HG02981 (cell line): ENCODE data around the gene MAP3K5.
"Not testable (repeated sequence)": the region's sequence is repeated elsewhere in the genome, so short reads cannot be mapped to it uniquely, and the experiment has no call there.

Experiments
- ATAC-seq: cut with Tn5 transposase; IDR thresholded peaks from one replicate; pipeline ENCODE4 v1.9.1; 2021; ENCODE audit warnings: mild to moderate bottlenecking, moderate library complexity; ENCODE audit not compliant: unreplicated experiment

The MAP3K5 gene

GRCh38 chr6:136590846-136591245 is 201.4 kb downstream of the MAP3K5 start:
- not testable (repeated sequence) for ATAC-seq

DNA sequence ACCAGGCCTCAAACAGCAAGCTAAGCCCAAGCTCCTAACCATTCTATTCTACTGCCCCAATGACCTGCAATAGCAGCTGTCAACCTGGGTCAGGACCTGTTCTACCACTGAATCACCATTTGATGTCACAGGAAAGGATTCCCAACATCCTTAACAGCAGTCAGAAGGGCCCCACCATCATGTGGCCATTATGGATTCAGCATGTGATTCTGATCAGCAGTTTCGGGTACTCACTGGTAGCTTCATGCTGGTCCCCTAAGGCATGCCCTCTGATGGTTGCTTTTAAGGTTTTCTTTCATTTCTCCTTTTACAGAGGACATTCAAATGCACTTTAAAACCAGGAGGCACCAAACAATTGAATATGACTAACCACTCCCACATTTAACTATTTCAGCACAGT is 204.8 kb downstream of the MAP3K5 start:
- no peak for ATAC-seq

- no peak for ATAC-seq
Measured at GRCh38 chr6:136586295-136586694, 206.0 kb downstream of the MAP3K5 start.

- ATAC-seq: not testable (repeated sequence)
Measured at GRCh38 chr6:136585523-136585922, 206.8 kb downstream of the MAP3K5 start.

DNA sequence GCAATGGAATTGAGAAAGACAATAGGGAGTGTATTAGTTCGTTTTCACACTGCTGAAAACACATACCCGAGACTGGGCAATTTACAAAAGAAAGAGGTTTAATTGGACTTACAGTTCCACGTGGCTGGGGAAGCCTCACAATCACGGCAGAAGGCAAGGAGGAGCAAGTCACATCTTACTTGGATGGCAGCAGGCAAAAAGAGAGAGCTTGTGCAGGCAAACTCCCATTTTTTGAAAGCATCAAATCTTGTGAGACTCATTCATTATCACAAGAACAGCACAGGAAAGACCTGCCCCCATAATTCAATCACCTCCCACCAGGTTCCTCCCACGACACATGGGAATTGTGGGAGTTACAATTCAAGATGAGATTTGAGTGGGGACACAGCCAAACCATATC is 208.0 kb downstream of the MAP3K5 start:
- not testable (repeated sequence) for ATAC-seq

DNA sequence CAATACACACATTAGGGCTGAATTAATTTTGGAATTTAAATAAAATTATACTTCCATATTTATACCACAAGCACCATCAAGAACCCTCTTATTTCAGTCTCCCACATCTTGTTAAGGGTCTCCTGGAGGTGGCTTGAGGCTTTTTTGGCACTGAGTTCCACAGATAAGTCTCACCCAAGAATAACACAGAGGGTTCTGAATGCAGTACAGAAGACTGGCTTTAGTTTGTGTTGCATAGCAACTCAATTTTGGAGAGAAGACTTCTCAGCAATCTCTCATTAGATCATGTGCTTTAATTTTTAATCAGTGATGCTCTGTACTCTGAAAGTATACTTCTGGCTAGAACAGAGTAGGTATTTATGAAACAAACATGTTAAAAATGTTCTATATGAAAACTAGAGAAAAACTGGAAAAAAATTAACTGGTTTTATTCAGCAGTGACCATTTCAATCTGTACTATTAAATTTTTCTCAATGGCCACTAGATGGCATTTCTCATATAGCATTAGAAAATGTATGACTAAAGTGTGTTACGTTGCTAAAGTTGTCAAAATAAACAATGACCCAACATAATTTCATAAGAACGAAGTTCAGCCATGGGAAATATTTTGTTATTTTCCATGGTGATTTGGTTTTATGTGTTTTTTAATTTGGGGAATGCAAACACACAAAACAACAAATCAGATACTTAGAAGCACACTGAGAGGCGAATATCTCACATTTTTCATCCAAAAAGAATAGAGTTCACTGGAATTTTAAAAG is 209.4 kb downstream of the MAP3K5 start:
- ATAC-seq: no peak

DNA sequence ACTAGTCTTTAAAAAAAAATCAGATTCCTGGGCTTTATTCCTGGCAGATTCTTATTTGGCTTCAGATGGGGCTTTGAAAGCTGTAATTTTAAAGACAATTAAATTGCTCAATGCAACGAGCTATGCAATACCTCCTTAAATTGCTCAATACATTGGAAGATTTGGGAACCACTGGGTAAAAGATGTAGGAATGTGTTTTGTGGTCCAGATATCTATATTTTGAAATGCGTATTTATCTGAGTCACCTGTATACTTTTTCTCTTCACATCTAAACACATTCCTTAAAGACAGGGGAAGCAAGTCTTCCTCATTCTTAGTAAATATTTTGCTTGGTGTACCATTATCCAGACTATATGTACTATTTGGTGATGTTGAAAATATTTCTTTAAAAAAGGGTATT is 212.5 kb downstream of the MAP3K5 start:
- no peak for ATAC-seq

DNA sequence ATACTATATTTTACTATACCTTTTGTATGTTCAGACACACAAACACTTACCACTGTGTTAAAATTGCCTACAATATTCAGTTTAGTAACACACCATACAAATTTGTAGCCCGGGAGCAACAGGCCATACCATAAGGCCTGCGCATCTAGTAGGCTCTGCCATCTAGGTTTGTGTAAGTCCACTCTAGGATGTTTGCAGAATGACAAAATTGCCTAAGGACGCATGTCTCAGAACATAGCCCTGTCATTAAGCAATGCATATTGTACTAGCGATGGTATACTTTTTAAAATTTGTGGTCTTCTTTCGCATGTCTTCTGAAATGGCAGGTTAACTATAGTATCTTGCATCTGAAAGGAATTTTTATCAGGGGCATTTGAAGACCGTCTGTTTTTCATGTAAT is 215.5 kb downstream of the MAP3K5 start:
- ATAC-seq: no peak

DNA sequence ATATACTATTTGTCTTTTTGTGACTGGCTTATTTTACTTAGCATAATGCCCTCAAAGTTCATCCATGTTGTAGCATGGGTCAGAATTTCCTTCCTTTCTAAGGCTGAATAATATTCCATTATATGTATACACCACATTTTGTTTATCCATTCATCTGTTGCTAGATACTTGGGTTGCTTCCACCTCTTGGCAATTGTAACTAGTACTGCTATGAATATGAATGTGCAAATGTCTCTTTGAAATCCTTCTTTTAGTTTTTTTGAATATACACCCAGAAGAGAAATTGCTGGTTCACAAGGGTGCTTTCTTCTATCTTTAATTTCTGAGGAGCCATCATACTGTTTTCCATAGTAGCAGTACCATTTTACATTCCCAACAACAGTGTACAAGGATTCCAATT is 220.8 kb downstream of the MAP3K5 start:
- ATAC-seq: no peak

DNA sequence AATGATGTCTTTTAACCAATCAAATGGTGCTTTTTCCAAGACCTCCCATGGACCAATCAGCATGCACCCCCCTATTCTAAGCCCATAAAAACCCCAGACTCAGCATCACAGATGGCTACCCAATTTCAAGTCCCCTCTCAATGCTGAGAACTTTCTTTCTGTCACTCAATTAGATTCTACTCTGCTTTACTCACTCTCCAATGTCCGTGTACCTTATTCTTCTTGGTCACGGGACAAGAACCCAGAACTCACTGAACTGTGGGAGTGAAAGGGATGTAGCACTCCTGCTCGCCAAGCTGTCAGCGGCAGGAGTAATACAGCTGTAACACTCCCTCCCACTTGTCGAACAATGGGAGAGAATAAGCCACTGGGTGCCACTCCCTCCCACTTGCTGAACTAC is 221.2 kb downstream of the MAP3K5 start:
- ATAC-seq: no peak

DNA sequence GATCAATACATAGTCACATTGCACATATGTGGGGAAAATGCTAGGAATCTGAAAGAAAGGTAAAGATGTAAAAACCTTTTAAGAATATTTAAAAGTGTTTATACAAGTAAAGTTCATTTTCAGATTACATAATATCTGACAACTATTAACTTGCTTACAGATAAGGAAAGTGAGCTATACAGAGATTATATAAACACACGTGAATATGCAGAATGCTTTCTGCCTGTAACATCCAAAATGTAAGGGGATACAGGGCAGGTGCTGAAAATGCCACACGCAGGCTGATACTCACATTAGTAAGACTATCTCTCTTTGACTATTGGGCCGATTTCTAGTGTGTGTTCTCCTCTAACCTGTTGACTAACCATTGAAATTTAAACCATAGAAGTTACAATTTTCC is 224.1 kb downstream of the MAP3K5 start:
- no peak for ATAC-seq

GRCh38 chr6:136567688-136568087 is 224.6 kb downstream of the MAP3K5 start:
- no peak for ATAC-seq

- ATAC-seq: no peak
Measured at GRCh38 chr6:136566851-136567250, 225.4 kb downstream of the MAP3K5 start.

- no peak for ATAC-seq
Measured at GRCh38 chr6:136566007-136566487, 226.2 kb downstream of the MAP3K5 start.

DNA sequence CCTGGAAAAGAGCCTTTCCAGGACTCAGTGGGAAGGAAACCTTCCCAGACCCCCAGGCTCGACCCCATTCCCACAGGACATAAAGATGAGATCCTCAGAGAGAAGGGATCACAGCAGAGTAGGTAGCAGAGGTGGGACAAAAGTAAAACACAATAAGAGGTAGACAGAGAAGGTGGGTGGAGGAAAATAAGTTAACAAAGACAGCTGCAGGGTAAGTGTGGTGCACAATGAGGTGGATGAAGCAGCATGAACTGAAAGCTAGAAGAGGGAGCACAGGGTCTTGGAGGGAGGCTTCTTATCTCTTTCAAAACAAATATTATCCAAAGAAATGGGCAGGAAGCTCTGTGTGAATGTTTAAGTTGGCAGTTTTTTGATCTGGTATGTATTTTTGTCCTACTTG is 228.1 kb downstream of the MAP3K5 start:
- ATAC-seq: no peak

GRCh38 chr6:136563386-136564152 is 228.7 kb downstream of the MAP3K5 start:
- no peak for ATAC-seq

DNA sequence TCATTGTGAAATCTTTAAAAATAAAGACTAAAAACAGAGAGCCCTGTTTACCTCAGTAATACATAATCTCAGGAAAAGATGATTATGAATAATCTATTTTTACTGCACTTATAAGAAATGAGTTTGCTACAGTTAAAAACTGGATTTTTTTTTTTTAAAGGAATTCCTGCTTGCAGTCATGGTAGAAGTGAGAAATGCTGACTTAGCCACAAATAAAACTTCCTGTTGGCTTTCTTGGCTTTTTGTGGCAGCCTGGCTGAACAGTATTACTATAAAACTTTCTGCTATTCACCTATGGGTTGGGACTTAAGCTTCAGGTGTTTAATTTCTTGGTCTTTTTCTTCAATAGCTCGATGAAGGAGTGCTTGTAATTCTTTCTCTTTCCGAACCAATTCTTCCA is 230.1 kb downstream of the MAP3K5 start:
- no peak for ATAC-seq

DNA sequence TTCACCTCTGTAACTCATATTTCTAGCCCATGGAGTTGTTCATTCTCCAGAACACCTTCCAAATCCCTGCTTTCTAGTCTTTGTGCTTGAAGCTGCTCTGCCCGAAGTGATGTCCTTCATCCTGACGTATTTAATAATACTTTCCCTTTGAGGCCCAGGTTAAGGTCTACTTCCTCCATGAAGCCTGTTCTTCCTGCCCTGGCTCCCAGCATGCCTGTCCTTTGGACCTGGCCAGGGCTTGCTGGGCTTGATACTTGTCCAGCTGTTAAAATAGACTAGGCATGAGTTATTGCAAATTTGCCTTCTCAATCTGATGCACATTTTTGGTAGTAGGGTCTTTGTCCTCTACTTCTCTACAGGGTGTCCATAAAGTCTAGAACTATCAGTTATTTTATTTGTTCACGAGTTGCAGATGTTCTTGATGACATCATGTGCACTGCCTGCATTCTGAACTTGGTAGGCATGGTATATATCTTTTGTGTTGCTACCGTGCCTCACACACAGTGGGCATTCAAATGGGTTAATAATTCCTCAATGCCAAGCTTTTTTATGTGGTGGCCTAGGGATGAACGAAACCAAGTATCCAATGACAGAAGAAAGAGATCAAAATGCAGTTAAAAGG is 239.0 kb downstream of the MAP3K5 start:
- ATAC-seq: no peak

DNA sequence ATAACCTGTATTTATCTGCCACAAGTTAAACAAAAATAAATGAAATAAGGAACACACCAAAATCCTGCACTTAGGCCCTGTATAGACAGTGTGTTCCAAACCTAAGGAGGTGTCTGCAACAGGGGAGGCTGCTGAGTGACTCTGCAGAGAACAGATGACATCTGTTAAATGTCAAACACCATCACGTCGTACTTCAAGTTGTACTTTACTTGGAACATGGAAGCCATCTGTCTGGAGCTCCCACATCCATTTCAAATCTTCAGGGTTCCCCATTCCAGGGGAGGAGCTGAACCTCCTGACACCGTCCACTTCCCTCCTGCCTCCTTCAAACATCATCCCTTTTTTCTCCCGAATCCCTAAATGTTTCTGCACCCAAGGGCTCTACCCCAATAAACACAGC is 240.2 kb downstream of the MAP3K5 start:
- no peak for ATAC-seq

GRCh38 chr6:136551103-136551502 is 241.2 kb downstream of the MAP3K5 start:
- no peak for ATAC-seq

- peak; percentile 82 for ATAC-seq
Measured at GRCh38 chr6:136550330-136551071, 241.8 kb downstream of the MAP3K5 start, which contains the start of gene MAP7. Gene MAP7 (minus strand): TSS chr6:136550422. CDS start chr6:136550408, 14 bp downstream.
